ENCODE results near the gene KHDRBS2. TPM values are rescaled to one million over a fixed set of nuclear protein-coding genes. Genes with fewer than 3 reads are reported as not detected.

The KHDRBS2 gene
- total RNA-seq, 1 donor from 2014 or later, result not detected

DNA sequence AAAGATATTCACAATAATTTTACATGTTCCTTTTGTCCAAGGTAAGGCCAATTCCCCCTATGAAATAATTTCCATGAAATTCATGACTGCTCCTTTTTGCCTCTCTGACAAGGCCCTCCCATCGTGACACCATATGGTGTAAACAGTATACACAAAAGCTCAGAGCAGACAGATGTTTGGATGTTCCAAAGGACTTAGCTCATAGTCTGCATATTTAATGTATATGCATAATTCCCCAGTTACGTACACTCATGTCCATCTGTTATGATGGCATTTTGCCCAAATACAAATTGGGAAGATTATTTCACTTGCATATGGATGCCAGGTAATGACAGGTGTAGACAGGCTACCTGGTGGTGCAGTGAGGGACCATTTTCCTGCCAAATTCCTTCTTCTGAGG lies 376.5 kb downstream of the KHDRBS2 start:
- Mint-ChIP-seq H3K4me1 (ENCODE audit: low read depth) (no peaks in the 10 kb centered on the region), H3K4me3 (ENCODE audit: unreplicated experiment) (no peak overlapping the region)
- TF ChIP-seq, protein P1, sequence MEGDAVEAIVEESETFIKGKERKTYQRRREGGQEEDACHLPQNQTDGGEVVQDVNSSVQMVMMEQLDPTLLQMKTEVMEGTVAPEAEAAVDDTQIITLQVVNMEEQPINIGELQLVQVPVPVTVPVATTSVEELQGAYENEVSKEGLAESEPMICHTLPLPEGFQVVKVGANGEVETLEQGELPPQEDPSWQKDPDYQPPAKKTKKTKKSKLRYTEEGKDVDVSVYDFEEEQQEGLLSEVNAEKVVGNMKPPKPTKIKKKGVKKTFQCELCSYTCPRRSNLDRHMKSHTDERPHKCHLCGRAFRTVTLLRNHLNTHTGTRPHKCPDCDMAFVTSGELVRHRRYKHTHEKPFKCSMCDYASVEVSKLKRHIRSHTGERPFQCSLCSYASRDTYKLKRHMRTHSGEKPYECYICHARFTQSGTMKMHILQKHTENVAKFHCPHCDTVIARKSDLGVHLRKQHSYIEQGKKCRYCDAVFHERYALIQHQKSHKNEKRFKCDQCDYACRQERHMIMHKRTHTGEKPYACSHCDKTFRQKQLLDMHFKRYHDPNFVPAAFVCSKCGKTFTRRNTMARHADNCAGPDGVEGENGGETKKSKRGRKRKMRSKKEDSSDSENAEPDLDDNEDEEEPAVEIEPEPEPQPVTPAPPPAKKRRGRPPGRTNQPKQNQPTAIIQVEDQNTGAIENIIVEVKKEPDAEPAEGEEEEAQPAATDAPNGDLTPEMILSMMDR (IDR thresholded peaks at IDR 0.05), result no peak

GRCh38 chr6:61901748-61902147 lies 384.3 kb downstream of the KHDRBS2 start:
- Mint-ChIP-seq H3K4me1 (ENCODE audit: low read depth) (no peaks in the 10 kb centered on the region), H3K27me3 (ENCODE audit: low read depth) (no peaks in the 10 kb centered on the region), H3K4me3 (ENCODE audit: unreplicated experiment) (no peak overlapping the region), H3K36me3 (ENCODE audit: low read depth) (no peaks in the 10 kb centered on the region), H3K27ac (ENCODE audit: unreplicated experiment) (no peak overlapping the region), H3K9me3 (ENCODE audit: low read depth) (peaks cover 3% of the 10 kb centered on the region)
- TF ChIP-seq, protein P1 (IDR thresholded peaks at IDR 0.05), result no peak
- no peak for DNase-seq (ENCODE audit: low spot score)

More for the DNA sequence above, 376.5 kb downstream of the KHDRBS2 start:
- no peak overlapping the region for H3K27ac Mint-ChIP-seq (ENCODE audit: unreplicated experiment)
- H3K9me3 Mint-ChIP-seq (ENCODE audit: low read depth), result peaks cover 3% of the 10 kb centered on the region
- H3K27me3 Mint-ChIP-seq (ENCODE audit: low read depth), result no peaks in the 10 kb centered on the region
- no peak for DNase-seq (ENCODE audit: low spot score)
- H3K36me3 Mint-ChIP-seq (ENCODE audit: low read depth), result no peaks in the 10 kb centered on the region

DNA sequence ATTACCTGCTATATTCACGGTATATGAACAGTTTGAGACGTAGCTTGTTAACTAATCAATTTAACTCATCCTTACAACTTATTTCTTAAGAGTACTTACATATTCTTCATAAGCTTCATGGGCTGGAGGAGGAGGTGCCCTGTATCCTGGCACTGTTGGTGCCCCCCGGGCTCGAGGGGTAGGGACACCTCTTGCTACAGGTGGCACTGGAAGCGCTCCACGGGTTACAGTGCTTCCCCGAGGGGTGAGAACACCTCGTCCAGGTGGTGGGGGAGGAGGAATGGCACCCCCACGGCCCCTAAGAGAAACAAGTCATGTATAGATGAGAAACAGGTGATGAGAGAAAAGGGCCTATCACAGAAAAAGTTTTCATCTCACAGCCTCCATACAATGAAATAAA lies 391.5 kb downstream of the KHDRBS2 start:
- Mint-ChIP-seq H3K36me3 (ENCODE audit: low read depth) (no peaks in the 10 kb centered on the region), H3K27me3 (ENCODE audit: low read depth) (peaks cover 2% of the 10 kb centered on the region), H3K9me3 (ENCODE audit: low read depth) (no peaks in the 10 kb centered on the region), H3K4me3 (ENCODE audit: unreplicated experiment) (no peak overlapping the region), H3K27ac (ENCODE audit: unreplicated experiment) (no peak overlapping the region), H3K4me1 (ENCODE audit: low read depth) (no peaks in the 10 kb centered on the region)
- no peak for DNase-seq (ENCODE audit: low spot score)
- TF ChIP-seq, protein P1 (IDR thresholded peaks at IDR 0.05), result no peak

GRCh38 chr6:61887423-61887822 lies 398.6 kb downstream of the KHDRBS2 start:
- H3K27ac Mint-ChIP-seq (ENCODE audit: unreplicated experiment), result no peak overlapping the region
- peaks cover 7% of the 10 kb centered on the region for H3K4me1 Mint-ChIP-seq (ENCODE audit: low read depth)
- H3K9me3 Mint-ChIP-seq (ENCODE audit: low read depth), result no peaks in the 10 kb centered on the region
- peaks cover 7% of the 10 kb centered on the region for H3K27me3 Mint-ChIP-seq (ENCODE audit: low read depth)
- no peaks in the 10 kb centered on the region for H3K36me3 Mint-ChIP-seq (ENCODE audit: low read depth)
- H3K4me3 Mint-ChIP-seq (ENCODE audit: unreplicated experiment), result no peak overlapping the region
- TF ChIP-seq, protein P1 (IDR thresholded peaks at IDR 0.05), result no peak
- no peak for DNase-seq (ENCODE audit: low spot score)

- peaks cover 10% of the 10 kb centered on the region for H3K27me3 Mint-ChIP-seq (ENCODE audit: low read depth)
- no peaks in the 10 kb centered on the region for H3K36me3 Mint-ChIP-seq (ENCODE audit: low read depth)
- H3K4me3 Mint-ChIP-seq (ENCODE audit: unreplicated experiment), result no peak overlapping the region
- no peak for DNase-seq (ENCODE audit: low spot score)
- peaks cover 7% of the 10 kb centered on the region for H3K4me1 Mint-ChIP-seq (ENCODE audit: low read depth)
- H3K9me3 Mint-ChIP-seq (ENCODE audit: low read depth), result no peaks in the 10 kb centered on the region
- TF ChIP-seq, protein P1 (IDR thresholded peaks at IDR 0.05), result peak; percentile 68
- H3K27ac Mint-ChIP-seq (ENCODE audit: unreplicated experiment), result no peak overlapping the region
Observed at GRCh38 chr6:61886608-61887259, 399.3 kb downstream of the KHDRBS2 start.

Measured in chondrocyte (in vitro differentiated cells).